HepG2 (cell line): Measurements from ENCODE around the gene POLN. TPM values are rescaled to one million over a fixed set of nuclear protein-coding genes. Genes with fewer than 3 reads are reported as not detected.

Experiments
- ATAC-seq: fragments of 200-7000 bp; cut with Tn5 transposase; 3 replicates; pipeline ENCODE4 v1.9.1; 2020; ENCODE audit warnings: mild to moderate bottlenecking, moderate library complexity
- BruUV-seq: library from RNA; stranded (reverse); fragments of 400-500 nt; replicated peaks from 2 replicates; lab custom pipeline; 2021; lab: Mats Ljungman, UMichigan
- CTCF ChIA-PET: fragments of 300-600 bp; formaldehyde crosslinking; extraction: SDS; loops from one replicate; lab custom pipeline; 2021; ENCODE audit warnings: low total read pairs, inconsistent platforms, low intra/inter-chr PET ratio; lab: Yijun Ruan, JAX
- POLR2A ChIA-PET: fragments of 350-600 bp; sonication (Branson Sonifier 250); formaldehyde crosslinking; loops from one replicate; lab custom pipeline; 2020; ENCODE audit warnings: antibody characterized with exemption, inconsistent platforms; lab: Yijun Ruan, JAX
- DNase-seq: peaks from one replicate; pipeline ENCODE4 v3.0.0-alpha.2; 2015; ENCODE audit warnings: low spot score
- FAIRE-seq: peaks from 3 replicates; lab custom pipeline; 2011; peaks lifted over from hg19 to GRCh38; lab: Jason Lieb, UNC
- H2AFZ ChIP-seq: one replicate; pipeline ENCODE4 v1.6.1; 2011; ENCODE audit warnings: low read length, inconsistent platforms
- H3K27ac ChIP-seq: fragments of 300-600 bp; 3 replicates; pipeline ENCODE4 v1.8.0; 2011; ENCODE audit warnings: mixed run types, mild to moderate bottlenecking, mixed read lengths, low read length, inconsistent platforms; ENCODE audit not compliant: insufficient read depth; ENCODE audit errors: extremely low read length
- H3K27me3 ChIP-seq, 2 experiments: fragments of 200-600 bp in 1 of 2; 2 replicates in 1 of 2; 3 replicates in 1 of 2; pipeline versions ENCODE4 v1.6.0 to v1.8.0; 2011; ENCODE audit warnings: low read length in 2 of 2, mild to moderate bottlenecking in 2 of 2, moderate library complexity in 2 of 2, inconsistent platforms in 1 of 2; ENCODE audit not compliant: insufficient read depth in 2 of 2, control insufficient read depth in 1 of 2
- H3K36me3 ChIP-seq, 2 experiments: fragments of 200-600 bp in 1 of 2; replicated peaks in 1 of 2; 2 replicates in 1 of 2; 3 replicates in 1 of 2; pipeline versions ENCODE4 v1.5.1 to v1.8.0; 2011; ENCODE audit warnings: low read length in 2 of 2, inconsistent platforms in 1 of 2; ENCODE audit not compliant: insufficient read depth in 2 of 2, control insufficient read depth in 1 of 2
- H3K4me1 ChIP-seq: 2 replicates; pipeline ENCODE4 v1.5.1; 2012; ENCODE audit warnings: low read length, inconsistent platforms; ENCODE audit not compliant: insufficient read depth
- H3K4me2 ChIP-seq: 2 replicates; pipeline ENCODE4 v1.6.0; 2011; ENCODE audit warnings: low read depth, low read length, inconsistent platforms
- H3K4me3 ChIP-seq, 3 experiments: fragments of 200-600 bp in 1 of 3; sonication (generic), shearing (Covaris generic) in 1 of 3; replicated peaks in 1 of 3; 2 replicates each; pipeline ENCODE4 v1.5.1; 2011 to 2016; ENCODE audit warnings: low read length in 3 of 3, inconsistent platforms in 2 of 3, low read depth in 2 of 3, mild to moderate bottlenecking in 2 of 3, control low read depth in 1 of 3, mixed read lengths in 1 of 3; ENCODE audit not compliant: insufficient read depth in 1 of 3
- H3K79me2 ChIP-seq: one replicate; pipeline ENCODE4 v1.6.1; 2011; ENCODE audit warnings: low read length, inconsistent platforms; ENCODE audit not compliant: insufficient read depth
- H3K9ac ChIP-seq: 2 replicates; pipeline ENCODE4 v1.6.0; 2011; ENCODE audit warnings: mild to moderate bottlenecking, low read depth, low read length, inconsistent platforms; ENCODE audit not compliant: insufficient read depth
- H3K9me3 ChIP-seq: 2 replicates; pipeline ENCODE4 v1.5.1; 2012; ENCODE audit warnings: mild to moderate bottlenecking, low read length
- H4K20me1 ChIP-seq: 2 replicates; pipeline ENCODE4 v1.6.0; 2011; ENCODE audit warnings: inconsistent platforms, mild to moderate bottlenecking, low read length, moderate library complexity; ENCODE audit not compliant: insufficient read depth
- CHD2 ChIP-seq: IDR thresholded peaks from 2 replicates; pipeline ENCODE4 v1.6.1; 2011; ENCODE audit warnings: low read depth, low read length, improper control_type of control experiment
- HNRNPK ChIP-seq: fragments of 200-400 bp; formaldehyde crosslinking; IDR thresholded peaks from 2 replicates; pipeline ENCODE4 v1.6.1; 2018; ENCODE audit warnings: low read length, low read depth, moderate library complexity, mild to moderate bottlenecking; ENCODE audit not compliant: poor library complexity, severe bottlenecking
- HNRNPUL1 ChIP-seq: fragments of 200-400 bp; formaldehyde crosslinking; IDR thresholded peaks from 2 replicates; pipeline ENCODE4 v1.6.1; 2017; ENCODE audit warnings: low read depth, mild to moderate bottlenecking, low read length, moderate library complexity
- RXRA ChIP-seq: sonication (generic); formaldehyde crosslinking; IDR thresholded peaks from 2 replicates; pipeline ENCODE4 v1.5.1; 2020; ENCODE audit warnings: missing genetic modification reagents
- ZFP82 ChIP-seq: sonication (generic); formaldehyde crosslinking; IDR thresholded peaks from 2 replicates; pipeline ENCODE4 v1.5.1; 2020; ENCODE audit warnings: mild to moderate bottlenecking, missing genetic modification reagents, borderline replicate concordance
- WGBS: methylation state at CpG from one replicate; pipeline ENCODE4 v1.1.6; 2017; ENCODE audit warnings: low lambda C conversion rate; 5-methylcytosine and 5-hydroxymethylcytosine counted together
- in situ Hi-C: cut with HindIII; loops from 2 replicates; pipeline ENCODE4 v1.10.0; 2017; ENCODE audit warnings: low pct_unique_long_range_greater_than_20kb; ENCODE audit not compliant: extremely low pct_ligation_motif_present
- intact Hi-C: fragments of 100-400 bp; cut with micrococcal nuclease; formaldehyde crosslinking; loops from one replicate; pipeline ENCODE4 v1.10.0; 2022; ENCODE audit not compliant: unreplicated experiment
- polyA plus RNA-seq, 8 experiments: library from polyadenylated mRNA; depleted of rRNA in 3 of 8; stranded (reverse) in 7 of 8; unstranded in 1 of 8; fragments of >200 nt; fragmentation: Illumina TruSeq in 4 of 8; extraction: Trizol in 4 of 8; gene quantifications; 2 replicates each; pipeline versions ENCODE4 v1.2.1 to v1.2.3, GENCODE V29; 2011 to 2016; ENCODE audit warnings: low read depth in 4 of 8, missing spikeins in 1 of 8, mixed read lengths in 1 of 8; ENCODE audit not compliant: insufficient read depth in 1 of 8
- total RNA-seq, 5 experiments: library from RNA; depleted of rRNA; stranded (reverse); fragments of >200 nt; fragmentation: Illumina TruSeq; extraction: Trizol; gene quantifications; 2 replicates each; pipeline ENCODE4 v1.2.3, GENCODE V29; 2016; ENCODE audit warnings: low read depth in 1 of 5

The POLN gene
- total and polyA plus RNA-seq, 2 of the 13 experiments (the other 11 are each of a cell fraction or from before 2014, with no cell fraction given): 0.93 to 1.5 TPM

DNA sequence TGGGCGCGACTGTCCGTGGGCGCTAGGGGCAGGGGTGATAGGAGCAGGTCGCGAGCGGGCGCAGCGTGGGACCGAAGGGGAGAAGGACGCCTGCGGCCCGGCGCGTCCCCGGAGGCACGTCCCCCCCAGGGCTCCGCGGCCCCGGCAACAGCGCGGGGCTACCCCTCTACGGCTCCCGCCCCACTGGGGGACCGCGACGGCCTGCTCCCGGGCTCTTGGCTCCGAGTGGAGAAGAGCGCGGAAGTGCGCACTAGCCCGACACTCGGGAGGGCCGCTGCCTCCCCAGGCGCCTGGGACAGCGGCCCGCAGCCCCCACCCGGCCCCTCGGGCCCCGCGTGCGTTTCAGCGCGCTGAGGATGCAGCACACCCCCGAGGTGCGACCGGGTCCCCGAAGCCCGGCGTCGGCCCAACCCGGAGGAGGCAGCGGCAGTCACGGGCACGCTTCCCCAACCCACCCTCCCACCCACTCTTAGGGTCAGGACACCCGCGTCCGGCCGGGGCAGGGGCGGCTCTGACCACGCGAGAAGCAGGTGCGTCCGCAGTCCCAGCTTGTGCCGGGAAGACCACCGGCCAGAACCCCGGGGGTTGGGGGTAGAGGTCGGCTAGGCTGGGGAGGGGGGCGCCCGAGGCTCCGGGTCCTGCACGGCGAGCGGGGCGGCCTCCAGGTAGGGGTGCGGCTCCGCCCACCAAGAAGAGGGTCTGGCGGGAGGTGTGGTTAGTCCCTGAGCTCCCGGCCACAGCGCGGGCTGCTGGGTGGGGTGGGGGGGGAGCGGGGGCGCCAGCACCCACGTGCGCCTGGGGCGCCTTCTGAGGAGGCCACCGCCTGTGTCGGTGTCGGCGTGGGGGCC, 201.3 kb downstream of the POLN start:
- TF ChIP-seq HNRNPK (peak; percentile 5), ZFP82 (CRISPR knock-in tag) (no peak)
- TF ChIP-seq, all 625 proteins: peak for 1
- no peak overlapping the region for H2AFZ ChIP-seq
- ATAC-seq (no peak), DNase-seq (no peak), FAIRE-seq (no peak)
- no peaks in the 10 kb centered on the region for H4K20me1 ChIP-seq
- peaks cover 19% of the 10 kb centered on the region for H3K4me1 ChIP-seq
- peak overlapping the region; percentile 65 to 80 (median 79); a peak in 3 of 6 replicates for H3K4me3 ChIP-seq
- H3K9ac ChIP-seq: no peak overlapping the region
- ChIA-PET CTCF (no interaction called here), POLR2A (no interaction called here)
- peaks cover 6 to 31% of the 10 kb centered on the region in 2 experiments for H3K27me3 ChIP-seq
- H3K27ac ChIP-seq: no peak overlapping the region
- peak overlapping the region; percentile 76 for H3K4me2 ChIP-seq
- in situ Hi-C loops: no loop called here
- H3K9me3 ChIP-seq: no peaks in the 10 kb centered on the region
- H3K79me2 ChIP-seq: no peaks in the 10 kb centered on the region
- BruUV-seq: no TSS peak
- 7% methylated on average over 17 of the region's 91 CpGs for WGBS
- intact Hi-C loops: no loop called here
- no peaks in the 10 kb centered on the region for H3K36me3 ChIP-seq

DNA sequence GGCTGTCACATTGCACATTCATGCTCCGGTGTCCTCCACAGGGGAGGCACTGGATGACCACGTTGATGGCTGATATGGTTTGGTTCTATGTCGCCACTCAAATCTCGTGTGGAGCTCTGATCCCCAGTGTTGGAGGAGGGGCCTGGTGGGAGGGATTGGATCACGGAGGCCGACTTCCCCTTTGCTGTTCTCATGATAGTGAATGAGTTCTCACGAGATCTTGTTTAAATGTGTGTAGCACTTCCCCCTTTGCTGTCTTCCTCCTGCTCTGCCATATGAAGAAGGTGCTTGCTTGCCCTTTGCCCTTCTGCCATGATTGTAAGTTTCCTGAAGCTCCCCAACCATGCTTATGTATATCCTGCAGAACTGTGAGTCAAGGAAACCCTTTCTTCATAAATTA, 205.1 kb downstream of the POLN start:
- Histone ChIP-seq H4K20me1 (no peaks in the 10 kb centered on the region), H3K9ac (no peak overlapping the region), H3K27ac (no peak overlapping the region), H3K9me3 (no peaks in the 10 kb centered on the region), H3K36me3 (no peaks in the 10 kb centered on the region), H3K79me2 (no peaks in the 10 kb centered on the region), H3K4me3 (no peak overlapping the region), H3K4me2 (no peak overlapping the region; the same call in 1 of the 2 replicates), H2AFZ (no peak overlapping the region), H3K27me3 (peaks cover 5 to 40% of the 10 kb centered on the region in 2 experiments), H3K4me1 (peaks cover 19% of the 10 kb centered on the region)
- WGBS: 49% methylated on average over 5 of the region's 7 CpGs
- CTCF ChIA-PET: no interaction called here
- ATAC-seq (no peak), FAIRE-seq (no peak), DNase-seq (no peak)
- TF ChIP-seq RXRA (CRISPR knock-in tag) (no peak), HNRNPUL1 (no peak), CHD2 (no peak)
- POLR2A ChIA-PET: no interaction called here
- in situ Hi-C loops (no loop called here), intact Hi-C loops (no loop called here)
- no TSS peak for BruUV-seq
